WTC11 (cell line): ENCODE measurements around the gene ITPK1. TPM values are rescaled to one million over a fixed set of nuclear protein-coding genes. Genes with fewer than 3 reads are reported as not detected.

Source experiments
- ATAC-seq: fragments of 200-7000 bp; cut with Tn5 transposase; 2 replicates; pipeline ENCODE4 v1.10.0; 2021; ENCODE audit warnings: mild to moderate bottlenecking, moderate library complexity
- CTCF ChIA-PET: fragments of 300-600 bp; sonication (Branson Sonifier 250); formaldehyde crosslinking; loops from one replicate; lab custom pipeline; 2021; ENCODE audit warnings: antibody characterized with exemption; lab: Charles Lee
- POLR2A ChIA-PET: fragments of 350-600 bp; sonication (Branson Sonifier 250); formaldehyde crosslinking; loops from one replicate; lab custom pipeline; 2021; ENCODE audit warnings: antibody characterized with exemption; lab: Charles Lee
- DNase-seq: peaks from one replicate; pipeline ENCODE4 v3.0.0; 2021; ENCODE audit warnings: low spot score
- H3K27ac Mint-ChIP-seq: 2 replicates; pipeline ENCODE4 v1.8.0; 2021; ENCODE audit warnings: mixed read lengths
- H3K27me3 Mint-ChIP-seq: 2 replicates; pipeline ENCODE4 v1.8.0; 2021; ENCODE audit warnings: low read depth, mild to moderate bottlenecking, moderate library complexity, mixed read lengths
- H3K36me3 Mint-ChIP-seq: 2 replicates; pipeline ENCODE4 v1.8.0; 2021; ENCODE audit warnings: mixed read lengths
- H3K4me1 Mint-ChIP-seq: 2 replicates; pipeline ENCODE4 v1.8.0; 2022; ENCODE audit warnings: mixed read lengths
- H3K4me3 Mint-ChIP-seq: 2 replicates; pipeline ENCODE4 v1.8.0; 2021; ENCODE audit warnings: mild to moderate bottlenecking, moderate library complexity, mixed read lengths
- H3K9me3 Mint-ChIP-seq: 2 replicates; pipeline ENCODE4 v1.8.0; 2021; ENCODE audit warnings: mixed read lengths
- CREB1 ChIP-seq: sonication (generic); formaldehyde crosslinking; IDR thresholded peaks from 2 replicates; pipeline ENCODE4 v1.8.0; 2023; ENCODE audit warnings: mild to moderate bottlenecking, missing genetic modification reagents
- JAZF1 ChIP-seq: fragments of 250-450 bp; sonication (Bioruptor Pico); IDR thresholded peaks from 2 replicates; pipeline ENCODE4 v1.9.0; 2021; ENCODE audit warnings: moderate library complexity, mild to moderate bottlenecking, inconsistent platforms
- NR2C2 ChIP-seq: sonication (generic); formaldehyde crosslinking; IDR thresholded peaks from 2 replicates; pipeline ENCODE4 v1.8.0; 2022; ENCODE audit warnings: mild to moderate bottlenecking, missing genetic modification reagents
- RORB ChIP-seq: fragments of 250-450 bp; sonication (Bioruptor Pico); IDR thresholded peaks from 2 replicates; pipeline ENCODE4 v1.9.0; 2021; ENCODE audit warnings: mild to moderate bottlenecking
- SMAD4 ChIP-seq: sonication (generic); formaldehyde crosslinking; IDR thresholded peaks from 2 replicates; pipeline ENCODE4 v1.8.0; 2022; ENCODE audit warnings: mild to moderate bottlenecking, missing genetic modification reagents
- SOX15 ChIP-seq: fragments of 250-450 bp; sonication (Bioruptor Pico); IDR thresholded peaks from 2 replicates; pipeline ENCODE4 v1.9.0; 2021; ENCODE audit warnings: mild to moderate bottlenecking
- TCF7 ChIP-seq: sonication (generic); formaldehyde crosslinking; IDR thresholded peaks from 2 replicates; pipeline ENCODE4 v1.8.0; 2022; ENCODE audit warnings: mild to moderate bottlenecking, low read depth, missing genetic modification reagents, moderate library complexity
- TEAD1 ChIP-seq: sonication (generic); formaldehyde crosslinking; IDR thresholded peaks from 2 replicates; pipeline ENCODE4 v1.8.0; 2022; ENCODE audit warnings: mild to moderate bottlenecking, missing genetic modification reagents
- ZNF219 ChIP-seq: sonication (generic); formaldehyde crosslinking; IDR thresholded peaks from 2 replicates; pipeline ENCODE4 v1.8.0; 2023; ENCODE audit warnings: missing genetic modification reagents, mild to moderate bottlenecking, borderline replicate concordance
- ZNF671 ChIP-seq: fragments of 250-450 bp; sonication (Bioruptor Pico); IDR thresholded peaks from 2 replicates; pipeline ENCODE4 v1.8.0; 2021; ENCODE audit warnings: mild to moderate bottlenecking
- total RNA-seq: library from RNA; stranded (reverse); gene quantifications from 3 replicates; pipeline ENCODE4 v1.2.3, GENCODE V29; 2021
- TF ChIP-seq, protein P1 (sequence below): fragments of 250-450 bp; sonication (Bioruptor Pico); IDR thresholded peaks from 2 replicates; pipeline ENCODE4 v1.9.0; 2021; ENCODE audit warnings: moderate library complexity, mild to moderate bottlenecking, inconsistent platforms, borderline replicate concordance
- TF ChIP-seq, protein P2 (sequence below): sonication (generic); formaldehyde crosslinking; IDR thresholded peaks from 2 replicates; pipeline ENCODE4 v1.8.0; 2022; ENCODE audit warnings: mild to moderate bottlenecking, missing genetic modification reagents
- TF ChIP-seq, protein P3 (sequence below): fragments of 250-450 bp; sonication (Bioruptor Pico); IDR thresholded peaks from 2 replicates; pipeline ENCODE4 v1.9.0; 2021; ENCODE audit warnings: mild to moderate bottlenecking
- TF ChIP-seq, protein P4 (sequence below): sonication (generic); formaldehyde crosslinking; IDR thresholded peaks from 2 replicates; pipeline ENCODE4 v1.8.1; 2022; ENCODE audit warnings: missing genetic modification reagents, borderline replicate concordance
- TF ChIP-seq, protein P5 (sequence below): sonication (generic); formaldehyde crosslinking; IDR thresholded peaks from 2 replicates; pipeline ENCODE4 v1.8.0; 2023; ENCODE audit warnings: missing genetic modification reagents, mild to moderate bottlenecking, borderline replicate concordance
- TF ChIP-seq, protein P6 (sequence below): fragments of 250-450 bp; sonication (Bioruptor Pico); conservative IDR thresholded peaks from 2 replicates; pipeline ENCODE4 v1.9.0; 2021; ENCODE audit warnings: mild to moderate bottlenecking

Gene ITPK1
- total RNA-seq, 1 experiment from 2014 or later = 144 TPM

DNA sequence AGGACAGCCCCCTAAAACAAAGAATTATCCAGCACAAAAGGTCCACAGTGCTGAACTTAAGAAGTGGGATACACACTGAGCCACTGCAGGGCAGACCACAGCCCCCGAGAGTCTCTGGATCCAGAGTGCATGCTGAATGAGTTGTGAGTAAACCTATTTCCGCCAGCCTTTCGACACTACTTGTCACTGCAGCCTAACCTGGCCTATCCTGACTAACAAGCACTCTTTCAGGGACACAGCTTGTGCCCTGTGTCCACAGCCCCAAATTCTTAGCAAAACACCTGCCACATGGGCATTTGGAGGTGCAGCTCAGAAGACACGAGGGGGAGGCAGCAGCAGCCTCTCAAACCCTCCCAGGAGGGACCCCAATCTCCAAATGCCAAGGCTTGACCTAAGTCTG is 31.3 kb downstream of the ITPK1 start:
- Mint-ChIP-seq H3K9me3 (peaks cover 6% of the 10 kb centered on the region; the same call in 1 of the 2 replicates), H3K36me3 (peaks cover 11% of the 10 kb centered on the region), H3K27me3 (no peaks in the 10 kb centered on the region; the same call in 1 of the 2 replicates), H3K27ac (0 out of 2 replicates have a peak overlapping the region, but pooled peaks have one; percentile 78), H3K4me1 (peaks cover 29% of the 10 kb centered on the region), H3K4me3 (no peak overlapping the region)
- ChIA-PET CTCF (interaction anchor here (1.0 kb wide), 1 partner anchor 32 kb away, joined by 3 read pairs; no protein-coding TSS in a partner anchor), POLR2A (no interaction called here)
- DNase-seq (no peak), ATAC-seq (no peak)
- TF ChIP-seq TEAD1 (CRISPR knock-in tag) (no peak), NR2C2 (CRISPR knock-in tag) (no peak), CREB1 (CRISPR knock-in tag) (no peak), SMAD4 (no peak), JAZF1 (CRISPR knock-in tag) (no peak), ZNF219 (no peak), ZNF671 (CRISPR knock-in tag) (no peak), RORB (no peak), TCF7 (no peak), SOX15 (CRISPR knock-in tag) (no peak)
- TF ChIP-seq, protein P1, sequence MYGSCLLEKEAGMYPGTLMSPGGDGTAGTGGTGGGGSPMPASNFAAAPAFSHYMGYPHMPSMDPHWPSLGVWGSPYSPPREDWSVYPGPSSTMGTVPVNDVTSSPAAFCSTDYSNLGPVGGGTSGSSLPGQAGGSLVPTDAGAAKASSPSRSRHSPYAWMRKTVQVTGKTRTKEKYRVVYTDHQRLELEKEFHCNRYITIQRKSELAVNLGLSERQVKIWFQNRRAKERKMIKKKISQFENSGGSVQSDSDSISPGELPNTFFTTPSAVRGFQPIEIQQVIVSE (CRISPR knock-in tag) = no peak
- TF ChIP-seq, protein P2, sequence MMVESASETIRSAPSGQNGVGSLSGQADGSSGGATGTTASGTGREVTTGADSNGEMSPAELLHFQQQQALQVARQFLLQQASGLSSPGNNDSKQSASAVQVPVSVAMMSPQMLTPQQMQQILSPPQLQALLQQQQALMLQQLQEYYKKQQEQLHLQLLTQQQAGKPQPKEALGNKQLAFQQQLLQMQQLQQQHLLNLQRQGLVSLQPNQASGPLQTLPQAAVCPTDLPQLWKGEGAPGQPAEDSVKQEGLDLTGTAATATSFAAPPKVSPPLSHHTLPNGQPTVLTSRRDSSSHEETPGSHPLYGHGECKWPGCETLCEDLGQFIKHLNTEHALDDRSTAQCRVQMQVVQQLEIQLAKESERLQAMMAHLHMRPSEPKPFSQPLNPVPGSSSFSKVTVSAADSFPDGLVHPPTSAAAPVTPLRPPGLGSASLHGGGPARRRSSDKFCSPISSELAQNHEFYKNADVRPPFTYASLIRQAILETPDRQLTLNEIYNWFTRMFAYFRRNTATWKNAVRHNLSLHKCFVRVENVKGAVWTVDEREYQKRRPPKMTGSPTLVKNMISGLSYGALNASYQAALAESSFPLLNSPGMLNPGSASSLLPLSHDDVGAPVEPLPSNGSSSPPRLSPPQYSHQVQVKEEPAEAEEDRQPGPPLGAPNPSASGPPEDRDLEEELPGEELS = no peak
- TF ChIP-seq, protein P3, sequence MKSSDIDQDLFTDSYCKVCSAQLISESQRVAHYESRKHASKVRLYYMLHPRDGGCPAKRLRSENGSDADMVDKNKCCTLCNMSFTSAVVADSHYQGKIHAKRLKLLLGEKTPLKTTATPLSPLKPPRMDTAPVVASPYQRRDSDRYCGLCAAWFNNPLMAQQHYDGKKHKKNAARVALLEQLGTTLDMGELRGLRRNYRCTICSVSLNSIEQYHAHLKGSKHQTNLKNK (CRISPR knock-in tag) = no peak
- TF ChIP-seq, protein P4, sequence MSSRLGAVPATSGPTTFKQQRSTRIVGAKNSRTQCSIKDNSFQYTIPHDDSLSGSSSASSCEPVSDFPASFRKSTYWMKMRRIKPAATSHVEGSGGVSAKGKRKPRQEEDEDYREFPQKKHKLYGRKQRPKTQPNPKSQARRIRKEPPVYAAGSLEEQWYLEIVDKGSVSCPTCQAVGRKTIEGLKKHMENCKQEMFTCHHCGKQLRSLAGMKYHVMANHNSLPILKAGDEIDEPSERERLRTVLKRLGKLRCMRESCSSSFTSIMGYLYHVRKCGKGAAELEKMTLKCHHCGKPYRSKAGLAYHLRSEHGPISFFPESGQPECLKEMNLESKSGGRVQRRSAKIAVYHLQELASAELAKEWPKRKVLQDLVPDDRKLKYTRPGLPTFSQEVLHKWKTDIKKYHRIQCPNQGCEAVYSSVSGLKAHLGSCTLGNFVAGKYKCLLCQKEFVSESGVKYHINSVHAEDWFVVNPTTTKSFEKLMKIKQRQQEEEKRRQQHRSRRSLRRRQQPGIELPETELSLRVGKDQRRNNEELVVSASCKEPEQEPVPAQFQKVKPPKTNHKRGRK (CRISPR knock-in tag) = no peak
- TF ChIP-seq, protein P5, sequence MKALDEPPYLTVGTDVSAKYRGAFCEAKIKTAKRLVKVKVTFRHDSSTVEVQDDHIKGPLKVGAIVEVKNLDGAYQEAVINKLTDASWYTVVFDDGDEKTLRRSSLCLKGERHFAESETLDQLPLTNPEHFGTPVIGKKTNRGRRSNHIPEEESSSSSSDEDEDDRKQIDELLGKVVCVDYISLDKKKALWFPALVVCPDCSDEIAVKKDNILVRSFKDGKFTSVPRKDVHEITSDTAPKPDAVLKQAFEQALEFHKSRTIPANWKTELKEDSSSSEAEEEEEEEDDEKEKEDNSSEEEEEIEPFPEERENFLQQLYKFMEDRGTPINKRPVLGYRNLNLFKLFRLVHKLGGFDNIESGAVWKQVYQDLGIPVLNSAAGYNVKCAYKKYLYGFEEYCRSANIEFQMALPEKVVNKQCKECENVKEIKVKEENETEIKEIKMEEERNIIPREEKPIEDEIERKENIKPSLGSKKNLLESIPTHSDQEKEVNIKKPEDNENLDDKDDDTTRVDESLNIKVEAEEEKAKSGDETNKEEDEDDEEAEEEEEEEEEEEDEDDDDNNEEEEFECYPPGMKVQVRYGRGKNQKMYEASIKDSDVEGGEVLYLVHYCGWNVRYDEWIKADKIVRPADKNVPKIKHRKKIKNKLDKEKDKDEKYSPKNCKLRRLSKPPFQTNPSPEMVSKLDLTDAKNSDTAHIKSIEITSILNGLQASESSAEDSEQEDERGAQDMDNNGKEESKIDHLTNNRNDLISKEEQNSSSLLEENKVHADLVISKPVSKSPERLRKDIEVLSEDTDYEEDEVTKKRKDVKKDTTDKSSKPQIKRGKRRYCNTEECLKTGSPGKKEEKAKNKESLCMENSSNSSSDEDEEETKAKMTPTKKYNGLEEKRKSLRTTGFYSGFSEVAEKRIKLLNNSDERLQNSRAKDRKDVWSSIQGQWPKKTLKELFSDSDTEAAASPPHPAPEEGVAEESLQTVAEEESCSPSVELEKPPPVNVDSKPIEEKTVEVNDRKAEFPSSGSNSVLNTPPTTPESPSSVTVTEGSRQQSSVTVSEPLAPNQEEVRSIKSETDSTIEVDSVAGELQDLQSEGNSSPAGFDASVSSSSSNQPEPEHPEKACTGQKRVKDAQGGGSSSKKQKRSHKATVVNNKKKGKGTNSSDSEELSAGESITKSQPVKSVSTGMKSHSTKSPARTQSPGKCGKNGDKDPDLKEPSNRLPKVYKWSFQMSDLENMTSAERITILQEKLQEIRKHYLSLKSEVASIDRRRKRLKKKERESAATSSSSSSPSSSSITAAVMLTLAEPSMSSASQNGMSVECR (CRISPR knock-in tag) = no peak
- TF ChIP-seq, protein P6, sequence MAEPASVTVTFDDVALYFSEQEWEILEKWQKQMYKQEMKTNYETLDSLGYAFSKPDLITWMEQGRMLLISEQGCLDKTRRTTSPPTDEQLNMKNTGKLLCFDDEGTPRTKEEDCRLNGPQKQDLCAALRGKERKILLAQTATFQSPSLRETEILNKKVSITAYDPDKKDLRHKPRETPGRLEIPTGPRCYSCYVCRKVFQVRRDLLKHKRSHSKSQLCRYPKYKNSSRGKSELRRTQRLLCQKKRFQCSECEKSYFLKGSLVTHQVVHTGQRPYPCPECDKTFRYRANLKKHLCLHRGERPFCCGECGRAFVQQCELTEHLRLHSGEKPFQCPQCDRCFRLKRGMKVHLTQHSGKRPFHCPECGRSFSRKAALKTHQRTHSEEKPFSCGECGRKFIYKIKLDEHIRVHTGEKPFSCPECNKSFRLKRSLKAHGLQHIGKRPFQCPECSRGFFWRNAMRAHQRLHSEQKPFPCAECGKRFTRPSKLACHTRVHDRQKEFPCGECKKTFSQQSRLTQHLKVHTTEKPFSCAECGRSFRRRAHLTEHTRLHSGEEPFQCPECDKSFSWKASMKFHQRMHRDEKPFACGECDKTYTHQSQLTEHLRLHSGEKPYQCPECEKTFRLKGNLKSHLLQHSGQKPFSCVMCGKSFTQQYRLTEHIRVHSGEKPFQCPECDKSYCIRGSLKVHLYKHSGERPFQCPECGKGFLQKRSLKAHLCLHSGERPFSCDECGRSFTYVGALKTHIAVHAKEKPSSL (CRISPR knock-in tag) = no peak
